CD4-positive, alpha-beta T cell treated with Interleukin-21 for 1 hour (primary cell): ENCODE results near the gene WWOX.

Experiments
- DNase-seq: peaks from one replicate; pipeline ENCODE4 v3.0.0-alpha.2; 2020

Gene WWOX

GRCh38 chr16:78278056-78278450 is 178.6 kb downstream of the WWOX start:
- no peak for DNase-seq

- DNase-seq, result no peak
Measured at GRCh38 chr16:78281115-78281514, 181.7 kb downstream of the WWOX start.

GRCh38 chr16:78283548-78284251 is 184.2 kb downstream of the WWOX start:
- no peak for DNase-seq

- DNase-seq, result no peak
Measured at GRCh38 chr16:78284326-78284725, 184.9 kb downstream of the WWOX start.

GRCh38 chr16:78284957-78285434 is 185.5 kb downstream of the WWOX start:
- no peak for DNase-seq

GRCh38 chr16:78285437-78285922 is 186.0 kb downstream of the WWOX start:
- no peak for DNase-seq

- DNase-seq, result no peak
Measured at GRCh38 chr16:78286065-78286464, 186.6 kb downstream of the WWOX start.

- no peak for DNase-seq
Measured at GRCh38 chr16:78288888-78289287, 189.4 kb downstream of the WWOX start.

- no peak for DNase-seq
Measured at GRCh38 chr16:78289373-78289772, 189.9 kb downstream of the WWOX start.

GRCh38 chr16:78289844-78290277 is 190.4 kb downstream of the WWOX start:
- DNase-seq, result no peak

GRCh38 chr16:78290395-78290794 is 190.9 kb downstream of the WWOX start:
- DNase-seq, result no peak

GRCh38 chr16:78290872-78291591 is 191.6 kb downstream of the WWOX start:
- no peak for DNase-seq

GRCh38 chr16:78291604-78292003 is 192.2 kb downstream of the WWOX start:
- DNase-seq, result no peak

GRCh38 chr16:78292086-78292843 is 192.8 kb downstream of the WWOX start:
- no peak for DNase-seq

- DNase-seq, result no peak
Measured at GRCh38 chr16:78292844-78293380, 193.5 kb downstream of the WWOX start.

GRCh38 chr16:78294538-78295225 is 195.2 kb downstream of the WWOX start:
- DNase-seq, result no peak

GRCh38 chr16:78297066-78297666 is 197.7 kb downstream of the WWOX start:
- no peak for DNase-seq

- no peak for DNase-seq
Measured at GRCh38 chr16:78298986-78299385, 199.5 kb downstream of the WWOX start.

GRCh38 chr16:78300469-78300868 is 201.0 kb downstream of the WWOX start:
- DNase-seq, result no peak

- DNase-seq, result no peak
Measured at GRCh38 chr16:78303946-78304345, 204.5 kb downstream of the WWOX start.

GRCh38 chr16:78306361-78306760 is 206.9 kb downstream of the WWOX start:
- no peak for DNase-seq
